ENCODE data around the gene PTER.

Gene PTER

DNA sequence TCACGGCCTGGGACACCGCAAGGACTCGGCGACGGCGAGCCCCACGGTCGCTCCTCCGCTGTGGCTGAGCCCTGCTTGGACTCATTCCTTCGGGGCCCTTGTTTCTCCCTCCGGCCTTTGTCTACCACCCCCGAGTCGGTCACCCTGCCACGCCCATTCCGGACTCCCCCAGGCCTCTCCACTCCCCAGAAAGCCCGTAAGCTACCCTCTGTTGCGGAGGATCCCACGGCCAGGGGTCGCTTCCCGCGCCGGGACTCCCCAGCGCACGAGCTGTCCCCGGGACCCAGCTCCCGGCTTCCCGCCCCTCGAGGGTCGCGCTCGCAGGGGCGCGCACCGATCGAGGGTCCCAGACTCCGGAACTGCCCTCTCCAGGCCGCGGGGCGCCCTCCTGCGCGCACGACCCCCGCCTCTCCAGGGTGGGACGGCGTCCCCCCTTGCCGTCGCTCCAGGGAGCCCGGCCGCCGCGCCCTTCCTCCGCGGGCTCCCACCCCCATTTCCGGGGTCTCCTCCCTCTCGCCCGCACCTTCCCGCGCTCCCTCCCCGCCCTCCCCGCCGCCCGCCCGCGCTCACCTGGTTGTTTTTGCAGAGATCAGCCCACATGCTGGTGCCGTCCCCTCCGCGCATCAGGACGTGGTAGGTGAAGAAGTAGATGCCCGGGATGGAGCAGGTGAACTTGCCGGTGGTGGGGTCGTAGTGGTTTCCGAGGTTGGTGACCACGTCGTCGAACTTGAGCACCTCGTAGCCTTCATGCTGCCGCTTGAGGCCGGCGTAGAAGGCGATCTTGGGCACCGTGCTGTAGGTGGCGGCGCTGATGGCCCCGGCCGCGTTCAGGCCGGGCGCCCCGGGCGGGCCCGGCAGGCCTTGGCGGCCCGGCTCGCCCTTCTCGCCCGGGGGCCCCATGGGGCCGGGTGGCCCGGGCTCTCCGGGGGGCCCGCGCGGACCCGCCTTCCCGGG lies 83.4 kb downstream of the PTER start:
- no peak overlapping the region for H3K27ac ChIP-seq
- TF ChIP-seq, protein P1, sequence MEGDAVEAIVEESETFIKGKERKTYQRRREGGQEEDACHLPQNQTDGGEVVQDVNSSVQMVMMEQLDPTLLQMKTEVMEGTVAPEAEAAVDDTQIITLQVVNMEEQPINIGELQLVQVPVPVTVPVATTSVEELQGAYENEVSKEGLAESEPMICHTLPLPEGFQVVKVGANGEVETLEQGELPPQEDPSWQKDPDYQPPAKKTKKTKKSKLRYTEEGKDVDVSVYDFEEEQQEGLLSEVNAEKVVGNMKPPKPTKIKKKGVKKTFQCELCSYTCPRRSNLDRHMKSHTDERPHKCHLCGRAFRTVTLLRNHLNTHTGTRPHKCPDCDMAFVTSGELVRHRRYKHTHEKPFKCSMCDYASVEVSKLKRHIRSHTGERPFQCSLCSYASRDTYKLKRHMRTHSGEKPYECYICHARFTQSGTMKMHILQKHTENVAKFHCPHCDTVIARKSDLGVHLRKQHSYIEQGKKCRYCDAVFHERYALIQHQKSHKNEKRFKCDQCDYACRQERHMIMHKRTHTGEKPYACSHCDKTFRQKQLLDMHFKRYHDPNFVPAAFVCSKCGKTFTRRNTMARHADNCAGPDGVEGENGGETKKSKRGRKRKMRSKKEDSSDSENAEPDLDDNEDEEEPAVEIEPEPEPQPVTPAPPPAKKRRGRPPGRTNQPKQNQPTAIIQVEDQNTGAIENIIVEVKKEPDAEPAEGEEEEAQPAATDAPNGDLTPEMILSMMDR (conservative IDR thresholded peaks at IDR 0.05): no peak

DNA sequence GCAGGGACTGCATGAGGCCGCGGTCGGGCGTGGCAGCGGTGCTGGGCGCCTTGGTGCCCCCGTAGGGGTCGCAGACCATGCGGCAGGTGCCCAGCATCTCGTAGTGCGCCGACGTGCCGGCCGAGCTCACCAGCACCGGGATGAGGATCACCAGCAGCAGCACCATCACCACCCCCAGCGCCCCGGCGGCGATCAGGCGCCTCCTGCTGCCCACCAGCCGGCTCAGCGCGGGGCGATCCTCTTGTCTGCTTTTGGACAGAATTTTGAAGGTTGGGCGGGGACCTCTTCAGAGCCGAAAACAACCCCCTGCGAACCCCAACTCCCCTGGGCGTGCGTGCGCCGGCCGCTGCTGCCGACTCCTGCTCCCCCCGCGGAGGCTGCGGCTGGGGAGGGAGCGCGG lies 84.1 kb downstream of the PTER start:
- H3K27ac ChIP-seq: no peak overlapping the region
- TF ChIP-seq, protein P1 (conservative IDR thresholded peaks at IDR 0.05): peak; percentile 39

- TF ChIP-seq, protein P1 (conservative IDR thresholded peaks at IDR 0.05): no peak
- no peak within 1 kb of the TSS for H3K27ac ChIP-seq
These were observed 84.7 kb downstream of the PTER start, which contains the start of gene C1QL3 for GRCh38 chr10:16521311-16522016. Gene C1QL3, minus strand, starts transcription at chr10:16521879. Its CDS starts 814 bp downstream, at chr10:16521065.

DNA sequence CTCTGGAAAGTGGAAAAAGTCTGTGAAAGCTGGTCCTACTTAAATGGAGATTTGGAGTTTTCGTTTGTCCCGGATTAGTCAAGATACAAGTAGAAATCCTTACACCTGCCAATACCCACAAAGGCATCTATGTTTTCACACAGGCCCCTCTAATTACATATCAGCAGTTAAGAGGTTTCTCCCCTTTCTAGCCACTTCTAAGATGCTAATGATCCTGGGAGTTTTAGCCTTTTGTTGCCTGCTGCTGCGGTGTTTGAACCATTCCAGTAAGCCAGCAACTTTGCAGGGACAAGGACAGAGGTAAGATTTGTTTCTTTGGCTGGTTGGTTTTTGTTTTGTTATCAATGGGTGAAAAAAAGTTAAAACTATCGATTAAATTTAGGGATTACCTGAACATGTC lies 90.6 kb downstream of the PTER start:
- no peak overlapping the region for H3K27ac ChIP-seq
- TF ChIP-seq, protein P1 (conservative IDR thresholded peaks at IDR 0.05): no peak

DNA sequence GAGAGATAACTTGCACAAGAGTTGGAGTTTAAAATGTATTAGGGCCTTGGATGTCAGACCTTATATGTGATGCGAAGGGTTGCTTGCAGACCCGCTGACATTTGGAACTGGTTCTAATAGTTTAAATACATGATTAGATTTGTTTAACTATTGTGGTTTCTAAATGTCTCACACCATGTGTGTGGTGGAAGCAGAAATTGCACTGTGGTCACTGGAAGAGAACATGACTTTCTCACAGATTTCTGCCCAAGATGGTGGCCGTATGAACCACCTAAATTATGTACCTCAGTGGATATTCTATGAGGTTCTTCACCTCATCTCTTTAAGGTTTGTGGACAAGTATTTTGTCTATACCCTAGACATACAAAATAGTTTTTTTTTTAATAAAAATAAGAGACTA lies 93.0 kb downstream of the PTER start:
- no peak overlapping the region for H3K27ac ChIP-seq

DNA sequence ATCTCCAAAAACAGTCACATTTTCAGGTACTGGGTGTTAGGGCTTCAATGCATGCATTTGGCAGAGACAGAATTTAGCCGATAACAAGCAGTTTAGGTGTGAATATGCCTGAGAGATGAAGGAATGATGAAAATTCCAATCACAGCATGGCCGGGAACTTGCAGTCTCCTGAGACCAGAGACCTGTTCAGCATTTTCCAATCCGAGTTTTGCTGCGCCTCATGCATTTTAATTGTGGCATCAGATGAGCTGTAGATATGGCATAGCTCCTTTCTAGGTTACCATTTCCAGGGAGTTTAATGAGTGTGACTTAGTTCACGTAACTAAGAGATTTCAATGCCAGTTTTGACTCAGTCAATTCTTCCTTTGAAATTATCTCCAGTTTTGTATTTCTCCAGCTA lies 99.3 kb downstream of the PTER start:
- TF ChIP-seq, protein P1 (conservative IDR thresholded peaks at IDR 0.05): no peak
- H3K27ac ChIP-seq: no peak overlapping the region

More for the DNA sequence above, 93.0 kb downstream of the PTER start:
- TF ChIP-seq, protein P1 (conservative IDR thresholded peaks at IDR 0.05): no peak

DNA sequence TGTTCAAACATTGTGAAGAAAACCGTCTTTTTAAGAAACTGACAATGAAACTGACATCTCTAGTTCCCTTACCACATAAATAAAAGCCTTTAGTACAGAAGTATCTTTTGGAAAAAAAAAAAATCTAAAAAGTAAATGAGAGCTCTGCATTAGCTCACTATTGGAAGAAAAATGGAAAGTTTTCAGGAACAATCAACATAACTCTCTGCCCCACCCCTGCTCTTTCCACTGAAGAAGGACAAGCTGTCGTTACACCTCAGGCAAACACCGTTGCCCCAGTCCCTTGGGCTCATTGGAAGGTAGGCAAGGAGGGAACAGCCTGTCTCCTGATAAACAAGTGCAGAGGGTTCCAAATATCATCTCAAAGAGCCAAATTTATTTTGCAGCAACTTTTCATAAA lies 107.3 kb downstream of the PTER start:
- no peak overlapping the region for H3K27ac ChIP-seq
- TF ChIP-seq, protein P1 (conservative IDR thresholded peaks at IDR 0.05): no peak

Measured in VCaP (cell line).